Liver (tissue), 3 donors: Measurements from ENCODE around the gene ADGRB2.

ENCODE experiments used
- ATF3 ChIP-seq: IDR thresholded peaks from 2 replicates; pipeline ENCODE4 v1.6.1; 2016; ENCODE audit warnings: antibody characterized with exemption
- CTCF ChIP-seq: fragments of 150-350 bp; IDR thresholded peaks from 2 replicates; pipeline ENCODE4 v1.5.1; 2017; ENCODE audit warnings: improper control_type of control experiment, low read depth, low read length; ENCODE audit not compliant: missing input control
- EGR1 ChIP-seq, 2 donors: IDR thresholded peaks; 2 replicates each; pipeline ENCODE4 v1.6.1; 2016 to 2018; ENCODE audit warnings: antibody characterized with exemption in 2 of 2, low read depth in 2 of 2
- FOXA1 ChIP-seq: IDR thresholded peaks from 2 replicates; pipeline ENCODE4 v1.6.1; 2016; ENCODE audit warnings: antibody characterized with exemption
- GABPA ChIP-seq, 2 donors: IDR thresholded peaks in 1 of 2; conservative IDR thresholded peaks in 1 of 2; 2 replicates each; pipeline ENCODE4 v1.6.1; 2016; ENCODE audit warnings: antibody characterized with exemption in 2 of 2, mild to moderate bottlenecking in 1 of 2, moderate library complexity in 1 of 2
- JUND ChIP-seq, 2 donors: IDR thresholded peaks; 2 replicates each; pipeline ENCODE4 v1.6.1; 2016; ENCODE audit warnings: antibody characterized with exemption in 2 of 2
- MAX ChIP-seq: IDR thresholded peaks from 2 replicates; pipeline ENCODE4 v1.6.1; 2016; ENCODE audit warnings: antibody characterized with exemption
- NR2F2 ChIP-seq: IDR thresholded peaks from 2 replicates; pipeline ENCODE4 v1.6.1; 2016; ENCODE audit warnings: antibody characterized with exemption
- RAD21 ChIP-seq, 2 donors: IDR thresholded peaks; 2 replicates each; pipeline ENCODE4 v1.6.1; 2016; ENCODE audit warnings: antibody characterized with exemption in 2 of 2, mild to moderate bottlenecking in 2 of 2
- REST ChIP-seq: IDR thresholded peaks from 2 replicates; pipeline ENCODE4 v1.6.1; 2016; ENCODE audit warnings: antibody characterized with exemption, mild to moderate bottlenecking
- RXRA ChIP-seq, 2 donors: IDR thresholded peaks; 2 replicates each; pipeline ENCODE4 v1.6.1; 2017 to 2018; ENCODE audit warnings: antibody characterized with exemption in 2 of 2, mild to moderate bottlenecking in 1 of 2
- SP1 ChIP-seq: IDR thresholded peaks from 2 replicates; pipeline ENCODE4 v1.6.1; 2018; ENCODE audit warnings: antibody characterized with exemption, mild to moderate bottlenecking
- TAF1 ChIP-seq: conservative IDR thresholded peaks from 2 replicates; pipeline ENCODE4 v1.6.1; 2016; ENCODE audit warnings: antibody characterized with exemption, mild to moderate bottlenecking
- YY1 ChIP-seq: IDR thresholded peaks from 2 replicates; pipeline ENCODE4 v1.6.1; 2016; ENCODE audit warnings: antibody characterized with exemption, mild to moderate bottlenecking
- donor health status: healthy.
- donor health status: healthy.

GRCh38 chr1:31691951-31692350 lies 72.2 kb downstream of the ADGRB2 start:
- TF ChIP-seq REST: no peak
- no peak for TF ChIP-seq NR2F2
- no peak for TF ChIP-seq CTCF
- TF ChIP-seq TAF1: no peak
- no peak for TF ChIP-seq FOXA1
- TF ChIP-seq GABPA (IDR thresholded peaks at IDR 0.05 in 1 of 2, conservative IDR thresholded peaks at IDR 0.05 in 1 of 2): no peak
- no peak for TF ChIP-seq ATF3
- TF ChIP-seq MAX: no peak
- TF ChIP-seq RAD21 (IDR thresholded peaks at IDR 0.05): no peak
- TF ChIP-seq SP1: no peak
- TF ChIP-seq YY1: no peak
- no peak for TF ChIP-seq RXRA (IDR thresholded peaks at IDR 0.05)
- TF ChIP-seq JUND (IDR thresholded peaks at IDR 0.05): no peak
- TF ChIP-seq EGR1 (IDR thresholded peaks at IDR 0.05; ENCODE audit: low read depth in 2 of 2): no peak
